ENCODE results near the gene CADM1.

DNA sequence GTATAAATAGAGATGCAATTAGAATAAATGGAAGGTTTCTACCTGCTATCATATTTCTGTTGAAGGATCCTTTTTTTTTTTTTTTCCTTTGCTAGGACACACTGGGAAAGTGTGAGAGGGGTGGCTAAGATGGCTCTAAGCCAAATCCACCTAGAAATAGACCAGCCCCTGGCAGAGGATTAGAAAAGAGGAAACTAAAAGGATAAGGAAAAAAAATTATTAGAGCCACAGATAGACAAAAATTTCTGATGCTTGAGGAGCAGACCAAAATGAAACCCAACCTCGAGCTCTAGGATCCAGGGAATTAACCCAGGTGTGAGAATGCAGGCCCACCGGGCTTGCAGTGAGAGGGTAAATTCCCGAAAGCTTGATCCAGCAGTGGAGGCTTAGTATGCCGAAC, 262.3 kb downstream of the CADM1 start:
- TF ChIP-seq, protein P1, sequence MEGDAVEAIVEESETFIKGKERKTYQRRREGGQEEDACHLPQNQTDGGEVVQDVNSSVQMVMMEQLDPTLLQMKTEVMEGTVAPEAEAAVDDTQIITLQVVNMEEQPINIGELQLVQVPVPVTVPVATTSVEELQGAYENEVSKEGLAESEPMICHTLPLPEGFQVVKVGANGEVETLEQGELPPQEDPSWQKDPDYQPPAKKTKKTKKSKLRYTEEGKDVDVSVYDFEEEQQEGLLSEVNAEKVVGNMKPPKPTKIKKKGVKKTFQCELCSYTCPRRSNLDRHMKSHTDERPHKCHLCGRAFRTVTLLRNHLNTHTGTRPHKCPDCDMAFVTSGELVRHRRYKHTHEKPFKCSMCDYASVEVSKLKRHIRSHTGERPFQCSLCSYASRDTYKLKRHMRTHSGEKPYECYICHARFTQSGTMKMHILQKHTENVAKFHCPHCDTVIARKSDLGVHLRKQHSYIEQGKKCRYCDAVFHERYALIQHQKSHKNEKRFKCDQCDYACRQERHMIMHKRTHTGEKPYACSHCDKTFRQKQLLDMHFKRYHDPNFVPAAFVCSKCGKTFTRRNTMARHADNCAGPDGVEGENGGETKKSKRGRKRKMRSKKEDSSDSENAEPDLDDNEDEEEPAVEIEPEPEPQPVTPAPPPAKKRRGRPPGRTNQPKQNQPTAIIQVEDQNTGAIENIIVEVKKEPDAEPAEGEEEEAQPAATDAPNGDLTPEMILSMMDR (IDR thresholded peaks at IDR 0.05), result no peak
- TF ChIP-seq POLR2A (IDR thresholded peaks at IDR 0.05), result no peak

All from right lobe of liver (tissue), 4 donors.